Liver (tissue), 3 donors: ENCODE data around the gene SLIT1.

Source experiments
- CTCF ChIP-seq: fragments of 150-350 bp; IDR thresholded peaks from 2 replicates; pipeline ENCODE4 v1.5.1; 2017; ENCODE audit warnings: improper control_type of control experiment, low read depth, low read length; ENCODE audit not compliant: missing input control
- FOXA1 ChIP-seq: IDR thresholded peaks from 2 replicates; pipeline ENCODE4 v1.6.1; 2016; ENCODE audit warnings: antibody characterized with exemption
- RAD21 ChIP-seq, 2 donors: IDR thresholded peaks; 2 replicates each; pipeline ENCODE4 v1.6.1; 2016; ENCODE audit warnings: antibody characterized with exemption in 2 of 2, mild to moderate bottlenecking in 2 of 2
- REST ChIP-seq: IDR thresholded peaks from 2 replicates; pipeline ENCODE4 v1.6.1; 2016; ENCODE audit warnings: antibody characterized with exemption, mild to moderate bottlenecking
- SP1 ChIP-seq: IDR thresholded peaks from 2 replicates; pipeline ENCODE4 v1.6.1; 2018; ENCODE audit warnings: antibody characterized with exemption, mild to moderate bottlenecking
- TAF1 ChIP-seq: conservative IDR thresholded peaks from 2 replicates; pipeline ENCODE4 v1.6.1; 2016; ENCODE audit warnings: antibody characterized with exemption, mild to moderate bottlenecking
- YY1 ChIP-seq: IDR thresholded peaks from 2 replicates; pipeline ENCODE4 v1.6.1; 2016; ENCODE audit warnings: antibody characterized with exemption, mild to moderate bottlenecking
- donor health status: healthy.
- donor health status: healthy.

DNA sequence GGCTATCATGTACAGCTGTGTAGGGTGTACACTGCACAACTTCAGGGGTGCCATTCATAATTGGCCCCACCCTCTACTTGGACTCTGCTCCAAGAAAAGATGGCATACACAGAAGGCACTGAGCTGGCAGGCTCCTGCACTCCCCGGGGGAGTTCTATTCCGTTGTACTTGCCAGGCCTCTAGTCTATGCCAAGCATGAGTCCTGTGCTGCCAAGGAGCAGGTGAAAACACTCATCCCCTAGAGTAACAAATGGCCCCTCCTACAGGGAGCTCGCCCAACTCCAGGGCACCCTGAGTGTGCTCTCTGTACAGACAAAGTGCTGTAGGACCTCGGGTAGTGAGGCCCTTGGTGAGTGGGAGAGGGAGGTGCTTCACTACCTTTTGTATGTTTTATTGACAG is 127.2 kb downstream of the SLIT1 start:
- TF ChIP-seq CTCF (no peak), SP1 (no peak), RAD21 (IDR thresholded peaks at IDR 0.05) (no peak), TAF1 (no peak), REST (no peak), YY1 (no peak), FOXA1 (no peak)
